H1 (cell line): ENCODE data around the gene CAMTA1. TPM values are rescaled to one million over a fixed set of nuclear protein-coding genes. Genes with fewer than 3 reads are reported as not detected.
"Not testable (repeated sequence)": the region's sequence is repeated elsewhere in the genome, so short reads cannot be mapped to it uniquely, and the experiment has no call there.

Experiments used
- CTCF ChIA-PET: fragments of 300-600 bp; sonication (Branson Sonifier 250); formaldehyde crosslinking; loops from one replicate; lab custom pipeline; 2021; ENCODE audit not compliant: partially characterized antibody; lab: Charles Lee
- POLR2A ChIA-PET: fragments of 300-600 bp; sonication (Branson Sonifier 250); formaldehyde crosslinking; loops from one replicate; lab custom pipeline; 2021; ENCODE audit warnings: inconsistent platforms; ENCODE audit not compliant: partially characterized antibody; lab: Charles Lee
- DNase-seq, 2 experiments: peaks; one replicate each; pipeline versions ENCODE4 v3.0.0 to v3.0.0-alpha.2; 2010 to 2022; ENCODE audit warnings: low spot score in 2 of 2, low read depth in 1 of 2, mixed read lengths in 1 of 2
- FAIRE-seq: peaks from 2 replicates; lab custom pipeline; 2011; peaks lifted over from hg19 to GRCh38; lab: Jason Lieb, UNC
- H2AFZ ChIP-seq: 2 replicates; pipeline ENCODE4 v1.8.1; 2012; ENCODE audit warnings: low read length, inconsistent platforms
- H2AK5ac ChIP-seq: 2 replicates; pipeline ENCODE4 v1.6.1; 2013; ENCODE audit warnings: low read depth, low read length
- H2BK120ac ChIP-seq: replicated peaks from 2 replicates; pipeline ENCODE3; 2013; ENCODE audit warnings: low read depth, low read length, inconsistent platforms
- H2BK12ac ChIP-seq: 2 replicates; pipeline ENCODE4 v1.6.1; 2013; ENCODE audit warnings: low read depth, low read length
- H2BK15ac ChIP-seq: 2 replicates; pipeline ENCODE4 v1.6.1; 2013; ENCODE audit warnings: low read length
- H2BK20ac ChIP-seq: 2 replicates; pipeline ENCODE4 v1.6.1; 2013; ENCODE audit warnings: low read length
- H2BK5ac ChIP-seq: 2 replicates; pipeline ENCODE4 v1.6.1; 2013; ENCODE audit warnings: low read depth, low read length
- H3K14ac ChIP-seq: 2 replicates; pipeline ENCODE4 v1.6.1; 2013; ENCODE audit warnings: inconsistent platforms; ENCODE audit not compliant: insufficient read length
- H3K18ac ChIP-seq: 2 replicates; pipeline ENCODE4 v1.6.1; 2013; ENCODE audit warnings: low read length; ENCODE audit errors: extremely low read depth
- H3K23ac ChIP-seq: 2 replicates; pipeline ENCODE4 v1.6.1; 2013; ENCODE audit warnings: inconsistent platforms; ENCODE audit not compliant: insufficient read length
- H3K23me2 ChIP-seq: 2 replicates; pipeline ENCODE4 v1.6.1; 2013; ENCODE audit warnings: low read depth, low read length
- H3K27ac ChIP-seq: 2 replicates; pipeline ENCODE4 v1.6.1; 2011; ENCODE audit warnings: low read depth, low read length, inconsistent platforms
- H3K27me3 ChIP-seq, 4 experiments: replicated peaks in 1 of 4; 1 replicate in 1 of 4; 2 replicates in 3 of 4; pipeline versions ENCODE4 v1.6.1 to v1.8.1; 2011 to 2013; ENCODE audit warnings: low read length in 3 of 4, mild to moderate bottlenecking in 3 of 4, inconsistent platforms in 2 of 4, mixed read lengths in 2 of 4, moderate library complexity in 1 of 4; ENCODE audit not compliant: control insufficient read depth in 3 of 4, insufficient read depth in 3 of 4; ENCODE audit errors: extremely low read depth in 1 of 4
- H3K36me3 ChIP-seq, 4 experiments: 2 replicates each; pipeline versions ENCODE4 v1.6.1 to v1.8.1; 2011 to 2013; ENCODE audit warnings: mild to moderate bottlenecking in 4 of 4, low read length in 3 of 4, moderate library complexity in 2 of 4, control low read depth in 1 of 4, inconsistent platforms in 1 of 4; ENCODE audit not compliant: insufficient read depth in 4 of 4, control insufficient read depth in 2 of 4
- H3K4ac ChIP-seq: replicated peaks from 2 replicates; pipeline ENCODE3; 2013; ENCODE audit warnings: low read length, low read depth, mixed read lengths, inconsistent platforms; ENCODE audit not compliant: insufficient read length
- H3K4me1 ChIP-seq, 4 experiments: replicated peaks in 1 of 4; 1 replicate in 1 of 4; 2 replicates in 3 of 4; pipeline versions ENCODE4 v1.6.1 to v1.8.1; 2011 to 2013; ENCODE audit warnings: low read length in 3 of 4, inconsistent platforms in 2 of 4, mixed read lengths in 1 of 4; ENCODE audit not compliant: insufficient read depth in 4 of 4, control insufficient read depth in 3 of 4
- H3K4me2 ChIP-seq, 2 experiments: 2 replicates each; pipeline versions ENCODE4 v1.6.1 to v1.8.1; 2011 to 2013; ENCODE audit warnings: low read depth in 2 of 2, low read length in 2 of 2, control low read depth in 1 of 2, inconsistent platforms in 1 of 2, mild to moderate bottlenecking in 1 of 2; ENCODE audit not compliant: insufficient read depth in 1 of 2
- H3K4me3 ChIP-seq, 4 experiments: fragments of 200-600, 300-600 bp in 1 of 4; sonication (generic), shearing (Covaris generic), sonication (Bioruptor Twin) in 1 of 4; 2 replicates each; pipeline versions ENCODE4 v1.5.1 to v1.8.1; 2011 to 2016; ENCODE audit warnings: low read length in 4 of 4, low read depth in 3 of 4, control low read depth in 2 of 4, inconsistent platforms in 2 of 4, mild to moderate bottlenecking in 2 of 4, mixed read lengths in 1 of 4, moderate library complexity in 1 of 4; ENCODE audit not compliant: insufficient read depth in 2 of 4; ENCODE audit errors: extremely low read depth in 1 of 4
- H3K56ac ChIP-seq: replicated peaks from 2 replicates; pipeline ENCODE3; 2013; ENCODE audit warnings: low read depth, mild to moderate bottlenecking, mixed read lengths, low read length, inconsistent platforms; ENCODE audit not compliant: insufficient read length
- H3K79me1 ChIP-seq: 2 replicates; pipeline ENCODE4 v1.6.1; 2013; ENCODE audit warnings: low read depth, low read length, control low read depth
- H3K79me2 ChIP-seq, 2 experiments: 2 replicates each; pipeline versions ENCODE4 v1.6.1 to v1.8.1; 2012 to 2013; ENCODE audit warnings: low read length in 2 of 2, mild to moderate bottlenecking in 2 of 2, inconsistent platforms in 1 of 2; ENCODE audit not compliant: insufficient read depth in 2 of 2, control insufficient read depth in 1 of 2
- H3K9ac ChIP-seq, 4 experiments: replicated peaks in 1 of 4; 1 replicate in 1 of 4; 2 replicates in 3 of 4; pipeline versions ENCODE4 v1.6.1 to v1.8.1; 2011 to 2013; ENCODE audit warnings: low read depth in 3 of 4, low read length in 3 of 4, control low read depth in 2 of 4, mild to moderate bottlenecking in 2 of 4, moderate library complexity in 2 of 4, inconsistent platforms in 1 of 4; ENCODE audit errors: extremely low read depth in 1 of 4
- H3K9me3 ChIP-seq, 2 experiments: 2 replicates each; pipeline versions ENCODE4 v1.6.1 to v1.8.1; 2012 to 2013; ENCODE audit warnings: mild to moderate bottlenecking in 2 of 2, moderate library complexity in 2 of 2, control low read depth in 1 of 2, inconsistent platforms in 1 of 2, low read depth in 1 of 2, low read length in 1 of 2, mixed read lengths in 1 of 2; ENCODE audit not compliant: insufficient read depth in 2 of 2
- H4K20me1 ChIP-seq, 2 experiments: replicated peaks in 1 of 2; 2 replicates each; pipeline versions ENCODE3 to v1.8.1; 2011 to 2013; ENCODE audit warnings: inconsistent platforms in 2 of 2, low read length in 2 of 2, mild to moderate bottlenecking in 1 of 2; ENCODE audit not compliant: insufficient read depth in 2 of 2, control insufficient read depth in 1 of 2
- H4K5ac ChIP-seq: 2 replicates; pipeline ENCODE4 v1.6.1; 2013; ENCODE audit warnings: low read length, low read depth, mixed read lengths, inconsistent platforms; ENCODE audit not compliant: insufficient read length
- H4K8ac ChIP-seq: 2 replicates; pipeline ENCODE4 v1.8.0; 2013; ENCODE audit warnings: mild to moderate bottlenecking, moderate library complexity, low read length, inconsistent platforms; ENCODE audit not compliant: insufficient read depth; ENCODE audit errors: extremely low read depth
- H4K91ac ChIP-seq: replicated peaks from 2 replicates; pipeline ENCODE3; 2013; ENCODE audit warnings: low read length, mixed read lengths, inconsistent platforms; ENCODE audit not compliant: insufficient read length
- WGBS, 2 experiments: shearing (Covaris generic) in 1 of 2; methylation state at CpG; one replicate each; pipeline versions ENCODE4 v1.1.6 to v1.1.7; 2013 to 2015; ENCODE audit warnings: low lambda C conversion rate in 2 of 2, mixed read lengths in 2 of 2, inconsistent platforms in 1 of 2, low coverage in 1 of 2, missing lambda C conversion rate in 1 of 2; ENCODE audit not compliant: insufficient replicate concordance in 2 of 2, insufficient coverage in 1 of 2, insufficient read length in 1 of 2; ENCODE audit errors: extremely low coverage in 1 of 2, missing lambda C conversion rate in 1 of 2; 5-methylcytosine and 5-hydroxymethylcytosine counted together
- polyA plus RNA-seq, 7 experiments: library from polyadenylated mRNA; depleted of rRNA in 3 of 7; stranded (reverse) in 5 of 7; unstranded in 2 of 7; fragments of >200 nt in 5 of 7; fragments of 200-250 nt in 2 of 7; gene quantifications; 1 replicate in 5 of 7; 2 replicates in 1 of 7; 4 replicates in 1 of 7; pipeline versions ENCODE4 v1.2.1 to v1.2.3, GENCODE V29; 2011 to 2013; ENCODE audit warnings: missing spikeins in 2 of 7, mixed read lengths in 2 of 7
- total RNA-seq: library from RNA; stranded (reverse); fragmentation: NEBNext Ultra II Directional; extraction: Animal tissue kit (Norgen Biotek cat#: 25700); gene quantifications from 2 replicates; pipeline ENCODE4 v1.2.1, GENCODE V29; 2021

Gene CAMTA1
- total and polyA plus RNA-seq, 2 of the 8 experiments (the other 6 are each of a cell fraction or from before 2014, with no cell fraction given) = 65.0 to 119 TPM

DNA sequence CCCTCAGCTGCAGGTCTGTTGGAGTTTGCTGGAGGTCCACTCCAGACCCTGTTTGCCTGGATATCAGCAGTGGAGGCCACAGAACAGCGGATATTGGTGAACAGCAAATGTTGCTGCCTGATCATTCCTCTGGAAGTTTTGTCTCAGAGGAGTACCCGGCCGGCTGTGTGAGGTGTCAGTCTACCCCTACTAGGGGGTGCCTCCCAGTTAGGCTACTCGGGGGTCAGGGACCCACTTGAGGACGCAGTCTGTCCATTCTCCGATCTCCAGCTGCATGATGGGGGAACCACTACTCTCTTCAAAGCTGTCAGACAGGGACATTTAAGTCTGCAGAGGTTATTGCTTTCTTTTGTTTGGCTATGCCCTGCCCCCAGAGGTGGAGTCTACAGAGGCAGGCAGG is 819.7 kb downstream of the CAMTA1 start:
- H3K9ac ChIP-seq, FAIRE-seq, H3K4me2 ChIP-seq, H2AFZ ChIP-seq, H3K79me2 ChIP-seq, H4K20me1 ChIP-seq, H3K18ac ChIP-seq, H3K27me3 ChIP-seq, H2BK20ac ChIP-seq, H3K36me3 ChIP-seq, H2BK15ac ChIP-seq, H2BK5ac ChIP-seq, POLR2A ChIA-PET, H3K23ac ChIP-seq, DNase-seq, H4K8ac ChIP-seq, H3K79me1 ChIP-seq, H4K91ac ChIP-seq, H3K27ac ChIP-seq, H3K4ac ChIP-seq, H3K23me2 ChIP-seq, H2BK120ac ChIP-seq, H3K4me3 ChIP-seq, H3K14ac ChIP-seq, H3K56ac ChIP-seq, H4K5ac ChIP-seq, H2BK12ac ChIP-seq, H2AK5ac ChIP-seq: not testable (repeated sequence)
- WGBS, 2 experiments = 80% methylated on average over 5 of the region's 6 CpGs; no CpG with 5 or more reads in 1 of the 2 experiments
- Histone ChIP-seq H3K9me3 (peaks cover 8 to 13% of the 10 kb centered on the region in 2 experiments; a peak in 2 of 4 replicates), H3K4me1 (peaks cover 0 to 11% (median 5%) of the 10 kb centered on the region in 4 experiments; a peak in 3 of 7 replicates)
- CTCF ChIA-PET = interaction anchor here (0.7 kb wide), 1 partner anchor 40 kb away, joined by 3 read pairs; no protein-coding TSS in a partner anchor
